ENCODE results near the gene NIPAL3. TPM values are rescaled to one million over a fixed set of nuclear protein-coding genes. Genes with fewer than 3 reads are reported as not detected.

The NIPAL3 gene
- total RNA-seq, 2 experiments from 2014 or later, result 11.7 to 25.3 TPM

DNA sequence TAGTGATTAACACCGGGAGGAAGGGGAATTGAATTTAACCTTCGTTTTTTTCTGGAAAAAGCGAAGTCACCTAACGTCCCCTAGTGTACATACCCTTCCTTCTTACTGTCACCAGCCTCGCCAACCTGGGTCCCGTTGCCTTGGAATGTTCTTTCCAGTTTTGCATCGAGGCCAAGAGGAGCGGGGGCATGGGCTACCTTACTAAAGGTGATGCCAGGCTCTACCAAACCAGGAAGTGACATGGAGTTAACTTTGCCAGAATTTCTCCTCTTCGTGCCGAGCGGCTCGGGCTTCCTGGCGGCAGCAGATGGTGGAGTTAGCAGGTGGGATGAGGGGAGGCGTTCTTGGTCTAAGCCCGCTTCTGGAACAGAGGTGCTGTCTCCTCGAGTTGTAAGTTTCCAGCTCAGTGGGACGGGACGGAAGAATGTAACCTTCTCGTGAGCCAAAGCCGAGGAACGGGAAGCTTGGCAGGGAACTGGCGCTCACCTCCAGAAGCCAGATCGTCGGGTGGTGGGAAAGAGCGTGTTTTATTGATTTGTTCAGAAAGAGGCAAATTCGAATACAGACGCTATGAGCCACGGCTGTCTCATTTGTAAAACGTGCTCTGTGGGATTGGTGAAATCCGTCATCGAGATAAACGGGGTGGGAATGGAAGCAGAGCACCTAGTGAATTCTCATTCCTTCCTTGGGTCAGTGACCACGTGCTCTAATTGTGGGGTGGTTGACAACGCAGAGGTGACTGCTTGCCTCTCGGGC, 486 bp downstream of the NIPAL3 start:
- Histone ChIP-seq H3K9me2 (ENCODE audit: insufficient read depth, low read length) (no peaks in the 10 kb centered on the region), H3K4me1 (ENCODE audit: insufficient read depth, low read length, poor library complexity, severe bottlenecking) (peaks cover 34% of the 10 kb centered on the region), H4K20me1 (ENCODE audit: insufficient read depth, low read length) (no peaks in the 10 kb centered on the region), H2AFZ (ENCODE audit: low read length) (peak overlapping the region; percentile 81; the same call in 1 of the 2 replicates), H3K9me3 (ENCODE audit: low read length) (no peaks in the 10 kb centered on the region), H3K27ac (ENCODE audit: low read depth, low read length, poor library complexity, severe bottlenecking) (no peak overlapping the region), H3K4me2 (ENCODE audit: low read length) (peak overlapping the region; percentile 95), H3K4me3 (ENCODE audit: low read depth, low read length, poor library complexity, severe bottlenecking) (peak overlapping the region; percentile 79), H3K79me2 (ENCODE audit: insufficient read depth, low read depth, low read length) (no peaks in the 10 kb centered on the region), H3K36me3 (ENCODE audit: insufficient read depth, low read length) (peaks cover 14% of the 10 kb centered on the region; the same call in 1 of the 2 replicates)
- intact Hi-C loops (cut with micrococcal nuclease; ENCODE audit: unreplicated experiment), result loop anchor here (1.0 to 5.0 kb wide), 5 partner anchors 66 to 221 kb away; no protein-coding TSS in a partner anchor
- TSS peak; percentile 58 for BruUV-seq (replicated peaks)
- no peak for DNase-seq (ENCODE audit: low spot score)
- ChIA-PET POLR2A (interaction anchor here (0.9 to 1.6 kb wide), 10 partner anchors 17 to 225 kb away, joined by 3 to 8 read pairs (median 3); no protein-coding TSS in a partner anchor), CTCF (ENCODE audit: unreplicated experiment) (interaction anchor here (0.6 to 1.2 kb wide), 9 partner anchors 14 to 266 kb away, joined by 3 to 7 read pairs (median 4); no protein-coding TSS in a partner anchor)
- TF ChIP-seq CTCF (conservative IDR thresholded peaks at IDR 0.05; ENCODE audit: low read length), result no peak
- TF ChIP-seq EZH2phosphoT487 (IDR thresholded peaks at IDR 0.05; ENCODE audit: borderline replicate concordance, low read depth, low read length), result no peak

GRCh38 chr1:24416666-24417391, 1.2 kb downstream of the NIPAL3 start:
- Histone ChIP-seq H3K27ac (ENCODE audit: low read depth, low read length, poor library complexity, severe bottlenecking) (no peak overlapping the region), H3K36me3 (ENCODE audit: insufficient read depth, low read length) (peaks cover 22% of the 10 kb centered on the region), H3K4me2 (ENCODE audit: low read length) (peak overlapping the region; percentile 95), H2AFZ (ENCODE audit: low read length) (peak overlapping the region; percentile 81; the same call in 1 of the 2 replicates), H3K4me1 (ENCODE audit: insufficient read depth, low read length, poor library complexity, severe bottlenecking) (peaks cover 29% of the 10 kb centered on the region), H4K20me1 (ENCODE audit: insufficient read depth, low read length) (no peaks in the 10 kb centered on the region), H3K79me2 (ENCODE audit: insufficient read depth, low read depth, low read length) (no peaks in the 10 kb centered on the region), H3K4me3 (ENCODE audit: low read depth, low read length, poor library complexity, severe bottlenecking) (peak overlapping the region; percentile 79), H3K9me3 (ENCODE audit: low read length) (no peaks in the 10 kb centered on the region), H3K9me2 (ENCODE audit: insufficient read depth, low read length) (no peaks in the 10 kb centered on the region)
- DNase-seq (ENCODE audit: low spot score), result peak; percentile 71
- intact Hi-C loops (cut with micrococcal nuclease; ENCODE audit: unreplicated experiment), result loop anchor here (5.0 kb wide), 2 partner anchors 65 to 220 kb away; no protein-coding TSS in a partner anchor
- no TSS peak for BruUV-seq (replicated peaks)
- POLR2A ChIA-PET, result interaction anchor here (1.1 to 1.5 kb wide), 6 partner anchors 26 to 226 kb away, joined by 3 to 8 read pairs (median 3); no protein-coding TSS in a partner anchor
- CTCF ChIA-PET (ENCODE audit: unreplicated experiment), result interaction anchor here (1.2 kb wide), 1 partner anchor 110 kb away, joined by 3 read pairs; no protein-coding TSS in a partner anchor
- TF ChIP-seq CTCF (conservative IDR thresholded peaks at IDR 0.05; ENCODE audit: low read length) (no peak), EZH2phosphoT487 (IDR thresholded peaks at IDR 0.05; ENCODE audit: borderline replicate concordance, low read depth, low read length) (no peak)
